Measurements from ENCODE around the gene NSD2. TPM values are rescaled to one million over a fixed set of nuclear protein-coding genes. Genes with fewer than 3 reads are reported as not detected.

Gene NSD2
- total and polyA plus RNA-seq, 4 donors, result 5.1 to 71.5 (median 11.6) TPM

DNA sequence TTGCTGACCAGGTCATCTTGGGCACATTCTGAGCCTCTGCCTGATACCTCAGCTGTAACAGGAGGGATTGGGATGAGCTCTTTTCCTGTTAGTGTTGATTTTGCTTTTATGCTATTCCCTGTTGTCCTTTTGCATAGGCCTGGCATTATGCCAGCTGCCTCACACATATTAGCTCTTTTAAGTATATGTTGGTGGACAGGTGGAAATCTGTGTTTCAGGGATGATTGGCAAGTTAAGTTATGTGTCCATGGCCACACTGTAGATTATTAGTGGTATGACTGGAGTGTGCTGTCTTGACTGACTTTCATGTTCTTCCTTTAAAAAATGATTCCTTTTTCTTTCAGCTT is 28.9 kb downstream of the NSD2 start:
- no peak for DNase-seq (ENCODE audit: low spot score)
- TF ChIP-seq RXRA (IDR thresholded peaks at IDR 0.05) (no peak), FOXA1 (IDR thresholded peaks at IDR 0.05) (no peak), EGR1 (IDR thresholded peaks at IDR 0.05; ENCODE audit: low read depth in 2 of 2) (no peak), FOXA2 (IDR thresholded peaks at IDR 0.05) (no peak), YY1 (IDR thresholded peaks at IDR 0.05) (no peak), HNF4A (conservative IDR thresholded peaks at IDR 0.05) (no peak), HNF4G (IDR thresholded peaks at IDR 0.05) (no peak), TAF1 (conservative IDR thresholded peaks at IDR 0.05) (no peak), NR2F2 (IDR thresholded peaks at IDR 0.05) (no peak), GABPA (IDR thresholded peaks at IDR 0.05 in 1 of 2, conservative IDR thresholded peaks at IDR 0.05 in 1 of 2) (no peak), RAD21 (IDR thresholded peaks at IDR 0.05) (no peak)
- TF ChIP-seq, protein P1, sequence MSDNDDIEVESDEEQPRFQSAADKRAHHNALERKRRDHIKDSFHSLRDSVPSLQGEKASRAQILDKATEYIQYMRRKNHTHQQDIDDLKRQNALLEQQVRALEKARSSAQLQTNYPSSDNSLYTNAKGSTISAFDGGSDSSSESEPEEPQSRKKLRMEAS (IDR thresholded peaks at IDR 0.05), result no peak
- TF ChIP-seq, protein P2, sequence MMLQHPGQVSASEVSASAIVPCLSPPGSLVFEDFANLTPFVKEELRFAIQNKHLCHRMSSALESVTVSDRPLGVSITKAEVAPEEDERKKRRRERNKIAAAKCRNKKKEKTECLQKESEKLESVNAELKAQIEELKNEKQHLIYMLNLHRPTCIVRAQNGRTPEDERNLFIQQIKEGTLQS (IDR thresholded peaks at IDR 0.05), result no peak
- TF ChIP-seq, protein P3, sequence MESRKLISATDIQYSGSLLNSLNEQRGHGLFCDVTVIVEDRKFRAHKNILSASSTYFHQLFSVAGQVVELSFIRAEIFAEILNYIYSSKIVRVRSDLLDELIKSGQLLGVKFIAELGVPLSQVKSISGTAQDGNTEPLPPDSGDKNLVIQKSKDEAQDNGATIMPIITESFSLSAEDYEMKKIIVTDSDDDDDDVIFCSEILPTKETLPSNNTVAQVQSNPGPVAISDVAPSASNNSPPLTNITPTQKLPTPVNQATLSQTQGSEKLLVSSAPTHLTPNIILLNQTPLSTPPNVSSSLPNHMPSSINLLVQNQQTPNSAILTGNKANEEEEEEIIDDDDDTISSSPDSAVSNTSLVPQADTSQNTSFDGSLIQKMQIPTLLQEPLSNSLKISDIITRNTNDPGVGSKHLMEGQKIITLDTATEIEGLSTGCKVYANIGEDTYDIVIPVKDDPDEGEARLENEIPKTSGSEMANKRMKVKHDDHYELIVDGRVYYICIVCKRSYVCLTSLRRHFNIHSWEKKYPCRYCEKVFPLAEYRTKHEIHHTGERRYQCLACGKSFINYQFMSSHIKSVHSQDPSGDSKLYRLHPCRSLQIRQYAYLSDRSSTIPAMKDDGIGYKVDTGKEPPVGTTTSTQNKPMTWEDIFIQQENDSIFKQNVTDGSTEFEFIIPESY (IDR thresholded peaks at IDR 0.05), result no peak
- Histone ChIP-seq H3K36me3 (ENCODE audit: control insufficient read depth in 4 of 4, insufficient read depth in 3 of 4, low read depth in 1 of 4, low read length in 3 of 4) (peaks cover 0 to 19% (median 8%) of the 10 kb centered on the region in 4 donors), H3K4me3 (ENCODE audit: low read depth in 1 of 3, low read length in 3 of 3) (no peak overlapping the region), H3K27ac (ENCODE audit: low read depth in 1 of 2, low read length in 2 of 2) (no peak overlapping the region), H3K4me1 (ENCODE audit: control insufficient read depth in 4 of 4, insufficient read depth in 4 of 4, low read length in 3 of 4) (no peaks in the 10 kb centered on the region), H3K27me3 (ENCODE audit: control insufficient read depth in 4 of 4, insufficient read depth in 4 of 4, low read length in 3 of 4) (no peaks in the 10 kb centered on the region), H3K9ac (ENCODE audit: low read depth in 1 of 2, low read length in 2 of 2) (no peak overlapping the region), H3K9me3 (ENCODE audit: control insufficient read depth in 4 of 4, low read length in 3 of 4) (no peaks in the 10 kb centered on the region)

DNA sequence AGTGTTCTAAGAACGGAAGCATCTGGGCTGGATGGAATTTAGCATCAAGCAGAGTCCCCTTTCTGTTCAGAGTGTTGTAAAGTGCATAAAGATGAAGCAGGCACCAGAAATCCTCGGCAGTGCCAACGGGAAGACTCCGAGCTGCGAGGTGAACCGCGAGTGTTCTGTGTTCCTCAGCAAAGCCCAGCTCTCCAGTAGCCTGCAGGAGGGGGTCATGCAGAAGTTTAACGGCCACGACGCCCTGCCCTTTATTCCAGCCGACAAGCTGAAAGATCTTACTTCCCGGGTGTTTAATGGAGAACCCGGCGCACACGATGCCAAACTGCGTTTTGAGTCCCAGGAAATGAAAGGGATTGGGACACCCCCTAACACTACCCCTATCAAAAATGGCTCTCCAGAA is 29.4 kb downstream of the NSD2 start:
- 87% methylated on average over 16 of the region's 16 CpGs for WGBS
- Histone ChIP-seq H3K9ac (ENCODE audit: low read depth in 1 of 2, low read length in 2 of 2) (no peak overlapping the region), H3K27me3 (ENCODE audit: control insufficient read depth in 4 of 4, insufficient read depth in 4 of 4, low read length in 3 of 4) (no peaks in the 10 kb centered on the region), H3K4me1 (ENCODE audit: control insufficient read depth in 4 of 4, insufficient read depth in 4 of 4, low read length in 3 of 4) (no peaks in the 10 kb centered on the region), H3K9me3 (ENCODE audit: control insufficient read depth in 4 of 4, low read length in 3 of 4) (no peaks in the 10 kb centered on the region), H3K27ac (ENCODE audit: low read depth in 1 of 2, low read length in 2 of 2) (no peak overlapping the region), H3K36me3 (ENCODE audit: control insufficient read depth in 4 of 4, insufficient read depth in 3 of 4, low read depth in 1 of 4, low read length in 3 of 4) (peaks cover 0 to 24% (median 8%) of the 10 kb centered on the region in 4 donors), H3K4me3 (ENCODE audit: low read depth in 1 of 3, low read length in 3 of 3) (no peak overlapping the region)
- no peak for TF ChIP-seq FOXA2 (IDR thresholded peaks at IDR 0.05)
- TF ChIP-seq, protein P3 (IDR thresholded peaks at IDR 0.05), result no peak
- TF ChIP-seq JUND (IDR thresholded peaks at IDR 0.05), result no peak
- no peak for TF ChIP-seq SP1 (IDR thresholded peaks at IDR 0.05)
- TF ChIP-seq, protein P2 (IDR thresholded peaks at IDR 0.05), result no peak
- TF ChIP-seq RXRA (IDR thresholded peaks at IDR 0.05), result no peak
- DNase-seq (ENCODE audit: low spot score), result no peak

Measured in liver (tissue), 9 donors.